ENCODE measurements around the gene CEP57L1. TPM values are rescaled to one million over a fixed set of nuclear protein-coding genes. Genes with fewer than 3 reads are reported as not detected.

CEP57L1 gene
- total RNA-seq, 1 experiment from 2014 or later, result 18.9 TPM

DNA sequence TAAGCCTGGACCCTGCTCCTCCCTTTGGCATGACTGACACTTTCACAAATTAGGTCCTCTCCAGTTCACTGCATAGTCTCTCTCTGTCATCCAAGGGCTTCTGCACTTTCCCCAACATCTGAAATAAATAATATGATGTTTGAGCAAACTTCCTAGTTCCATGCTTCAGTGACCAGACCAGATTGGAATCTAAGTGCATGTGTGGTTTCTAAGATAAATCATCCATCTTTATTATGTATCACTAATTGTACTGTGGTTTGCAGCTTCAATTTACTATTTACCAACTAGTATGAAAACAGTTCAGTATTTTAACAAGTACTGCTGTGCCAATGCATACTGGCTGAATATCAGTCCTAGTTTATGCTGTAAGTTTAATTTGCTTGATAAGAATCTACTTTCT, 19.4 kb upstream of the CEP57L1 start:
- Mint-ChIP-seq H3K27ac (ENCODE audit: low read depth, unreplicated experiment) (no peak overlapping the region), H3K4me1 (ENCODE audit: insufficient read depth, unreplicated experiment) (peaks cover 11% of the 10 kb centered on the region), H3K9me3 (ENCODE audit: unreplicated experiment) (no peaks in the 10 kb centered on the region), H3K27me3 (ENCODE audit: insufficient read depth, unreplicated experiment) (no peaks in the 10 kb centered on the region), H3K36me3 (ENCODE audit: insufficient read depth, unreplicated experiment) (no peaks in the 10 kb centered on the region), H3K4me3 (ENCODE audit: unreplicated experiment) (no peak overlapping the region)
- ChIA-PET POLR2A (interaction anchor here (0.6 to 2.1 kb wide), 9 partner anchors 9 to 534 kb away, joined by 3 to 14 read pairs (median 3); partner anchors contain the start of genes CEP57L1 and SESN1), CTCF (interaction anchor here (0.7 to 7.9 kb wide), 10 partner anchors 9 to 1022 kb away, joined by 3 to 109 read pairs (median 4); no protein-coding TSS in a partner anchor)
- intact Hi-C loops (cut with micrococcal nuclease), result no loop called here
- BruUV-seq (replicated peaks), result no TSS peak
- no peak for DNase-seq (ENCODE audit: unreplicated experiment)
- TF ChIP-seq CTCF (IDR thresholded peaks at IDR 0.05; ENCODE audit: unreplicated experiment), result no peak

GRCh38 chr6:109076377-109076776, 18.9 kb upstream of the CEP57L1 start:
- H3K4me3 Mint-ChIP-seq (ENCODE audit: unreplicated experiment), result no peak overlapping the region
- intact Hi-C loops (cut with micrococcal nuclease), result no loop called here
- no peak for TF ChIP-seq CTCF (IDR thresholded peaks at IDR 0.05; ENCODE audit: unreplicated experiment)
- H3K27me3 Mint-ChIP-seq (ENCODE audit: insufficient read depth, unreplicated experiment), result no peaks in the 10 kb centered on the region
- POLR2A ChIA-PET, result interaction anchor here (0.9 to 2.1 kb wide), 3 partner anchors 18 to 518 kb away, joined by 3 to 14 read pairs (median 4); partner anchors contain the start of genes CEP57L1 and SESN1
- DNase-seq (ENCODE audit: unreplicated experiment), result no peak
- BruUV-seq (replicated peaks), result no TSS peak
- H3K9me3 Mint-ChIP-seq (ENCODE audit: unreplicated experiment), result no peaks in the 10 kb centered on the region
- CTCF ChIA-PET, result interaction anchor here (0.7 to 7.9 kb wide), 5 partner anchors 9 to 533 kb away, joined by 3 to 109 read pairs (median 4); no protein-coding TSS in a partner anchor
- peaks cover 11% of the 10 kb centered on the region for H3K4me1 Mint-ChIP-seq (ENCODE audit: insufficient read depth, unreplicated experiment)
- H3K36me3 Mint-ChIP-seq (ENCODE audit: insufficient read depth, unreplicated experiment), result no peaks in the 10 kb centered on the region
- H3K27ac Mint-ChIP-seq (ENCODE audit: low read depth, unreplicated experiment), result no peak overlapping the region

DNA sequence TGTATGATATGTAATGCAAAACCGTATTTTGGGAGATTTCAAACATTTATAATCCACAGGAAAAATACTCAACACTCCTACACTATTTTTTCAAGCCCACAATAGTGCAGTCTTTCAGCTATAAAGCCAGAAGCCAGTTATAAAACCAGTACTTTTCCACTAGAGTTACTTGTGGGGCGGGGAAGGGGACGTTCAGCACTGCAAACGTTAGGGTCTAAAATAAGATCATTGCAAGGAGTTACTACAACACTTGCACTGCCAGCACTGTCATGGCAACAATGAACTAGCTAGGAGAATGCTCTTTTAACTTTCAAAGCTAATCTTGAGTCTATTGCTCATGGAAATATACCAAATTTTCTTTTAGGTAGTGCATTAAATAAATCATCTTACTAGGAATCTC, 15.3 kb upstream of the CEP57L1 start:
- no peak overlapping the region for H3K27ac Mint-ChIP-seq (ENCODE audit: low read depth, unreplicated experiment)

GRCh38 chr6:109081026-109081425, 14.3 kb upstream of the CEP57L1 start:
- no peak overlapping the region for H3K27ac Mint-ChIP-seq (ENCODE audit: low read depth, unreplicated experiment)
- intact Hi-C loops (cut with micrococcal nuclease), result no loop called here
- no peaks in the 10 kb centered on the region for H3K9me3 Mint-ChIP-seq (ENCODE audit: unreplicated experiment)
- no peak for TF ChIP-seq CTCF (IDR thresholded peaks at IDR 0.05; ENCODE audit: unreplicated experiment)
- no peaks in the 10 kb centered on the region for H3K27me3 Mint-ChIP-seq (ENCODE audit: insufficient read depth, unreplicated experiment)
- H3K4me3 Mint-ChIP-seq (ENCODE audit: unreplicated experiment), result no peak overlapping the region
- BruUV-seq (replicated peaks), result no TSS peak
- H3K4me1 Mint-ChIP-seq (ENCODE audit: insufficient read depth, unreplicated experiment), result peaks cover 5% of the 10 kb centered on the region
- H3K36me3 Mint-ChIP-seq (ENCODE audit: insufficient read depth, unreplicated experiment), result no peaks in the 10 kb centered on the region
- CTCF ChIA-PET, result interaction anchor here (0.8 to 1.2 kb wide), 3 partner anchors 12 to 554 kb away, joined by 3 to 5 read pairs (median 3); no protein-coding TSS in a partner anchor
- DNase-seq (ENCODE audit: unreplicated experiment), result no peak
- POLR2A ChIA-PET, result interaction anchor here (1.1 kb wide), 1 partner anchor 13 kb away, joined by 7 read pairs; the partner anchor contains the start of gene SESN1

More for the DNA sequence above, 15.3 kb upstream of the CEP57L1 start:
- CTCF ChIA-PET, result interaction anchor here (0.5 to 1.0 kb wide), 3 partner anchors 144 to 256 kb away, joined by 3 to 4 read pairs (median 3); no protein-coding TSS in a partner anchor
- no peak for TF ChIP-seq CTCF (IDR thresholded peaks at IDR 0.05; ENCODE audit: unreplicated experiment)
- Mint-ChIP-seq H3K27me3 (ENCODE audit: insufficient read depth, unreplicated experiment) (no peaks in the 10 kb centered on the region), H3K36me3 (ENCODE audit: insufficient read depth, unreplicated experiment) (no peaks in the 10 kb centered on the region), H3K9me3 (ENCODE audit: unreplicated experiment) (no peaks in the 10 kb centered on the region), H3K4me1 (ENCODE audit: insufficient read depth, unreplicated experiment) (peaks cover 5% of the 10 kb centered on the region), H3K4me3 (ENCODE audit: unreplicated experiment) (no peak overlapping the region)
- intact Hi-C loops (cut with micrococcal nuclease), result no loop called here
- no TSS peak for BruUV-seq (replicated peaks)
- DNase-seq (ENCODE audit: unreplicated experiment), result no peak
- POLR2A ChIA-PET, result interaction anchor here (0.6 to 1.0 kb wide), 2 partner anchors 14 to 534 kb away, joined by 3 read pairs; partner anchors contain the start of gene SESN1

Data from MCF 10A (cell line).